AG08395 (cell line): ENCODE measurements around the gene CBX4.

Source experiments
- DNase-seq: peaks from one replicate; pipeline ENCODE4 v3.0.0; 2012; ENCODE audit warnings: mixed read lengths, low spot score

Gene CBX4

DNA sequence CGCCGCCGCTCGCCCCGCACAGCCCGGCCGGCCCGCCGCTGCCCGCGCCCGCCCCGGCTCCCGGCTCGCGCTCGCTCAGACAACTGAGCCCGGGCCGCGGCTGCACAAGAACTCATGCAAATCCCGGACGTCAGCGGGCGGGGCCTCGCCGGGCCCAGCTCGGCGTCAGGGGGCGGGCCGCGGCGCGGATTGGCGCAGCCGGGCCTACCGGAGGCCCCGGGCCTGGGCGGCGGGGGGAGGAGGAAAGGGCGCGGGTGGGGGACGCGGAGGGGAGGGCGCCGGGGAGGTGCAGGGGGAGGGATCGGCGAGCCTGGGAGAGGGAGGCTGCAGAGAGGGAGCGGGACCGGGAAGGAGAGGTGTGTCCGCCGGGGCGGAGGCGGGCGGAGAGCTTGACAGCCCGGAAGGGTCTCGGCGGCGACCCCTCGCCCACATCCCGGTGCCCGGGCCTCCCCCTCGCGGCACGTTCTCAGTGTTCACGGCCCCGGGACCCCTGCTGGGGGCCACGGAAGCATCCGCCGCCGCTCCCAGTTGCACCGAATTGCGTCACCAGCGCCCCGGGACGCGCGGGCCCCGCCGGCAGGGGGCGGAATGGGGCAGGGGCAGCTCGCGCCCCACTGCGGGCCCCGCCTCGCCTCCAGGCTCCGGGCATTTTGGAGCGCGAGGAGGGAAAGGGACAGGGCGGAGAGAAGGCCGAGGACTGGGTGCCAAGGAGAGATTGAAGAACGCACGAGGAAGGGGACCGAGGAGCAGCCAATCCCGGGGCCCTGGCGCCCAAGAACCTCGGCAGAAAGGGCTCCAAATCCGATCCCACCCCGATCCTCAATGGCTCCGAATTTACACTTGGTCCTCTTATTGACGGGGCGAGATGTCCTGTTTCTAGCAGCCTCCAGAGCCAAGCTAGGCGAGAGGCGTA lies at the start of gene CBX4:
Gene CBX4, minus strand, starts transcription at position 85 of the 913 bp plus-strand sequence. CDS start 189 bp downstream, outside the sequence.
- DNase-seq: peak; percentile 97

DNA sequence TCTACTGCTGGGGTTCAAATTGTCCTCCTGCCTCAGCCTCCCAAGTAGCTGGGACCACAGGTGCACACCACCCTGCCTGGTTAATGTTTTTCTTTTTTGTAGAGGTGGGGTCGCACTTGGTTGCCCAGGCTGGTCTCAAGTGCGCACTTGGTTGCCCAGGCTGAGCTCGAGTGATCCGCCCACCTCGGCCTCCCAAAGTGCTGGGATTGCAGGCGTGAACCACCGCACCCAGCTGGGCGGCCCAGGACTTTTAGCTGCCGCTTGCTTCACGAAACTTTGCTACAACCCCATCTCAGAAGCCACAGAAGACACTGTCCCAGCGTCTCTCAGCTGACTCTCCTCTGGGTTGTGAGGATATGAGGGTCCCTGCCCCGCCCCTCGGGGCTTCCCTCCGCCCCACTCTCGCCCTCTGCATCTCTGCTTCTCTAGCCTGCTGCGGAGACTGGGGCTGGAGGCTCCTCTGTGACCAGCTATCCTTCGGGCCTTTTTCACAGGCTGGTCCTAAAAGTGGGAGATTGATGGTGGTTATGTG lies 48.8 kb upstream of the CBX4 start:
- no peak for DNase-seq

DNA sequence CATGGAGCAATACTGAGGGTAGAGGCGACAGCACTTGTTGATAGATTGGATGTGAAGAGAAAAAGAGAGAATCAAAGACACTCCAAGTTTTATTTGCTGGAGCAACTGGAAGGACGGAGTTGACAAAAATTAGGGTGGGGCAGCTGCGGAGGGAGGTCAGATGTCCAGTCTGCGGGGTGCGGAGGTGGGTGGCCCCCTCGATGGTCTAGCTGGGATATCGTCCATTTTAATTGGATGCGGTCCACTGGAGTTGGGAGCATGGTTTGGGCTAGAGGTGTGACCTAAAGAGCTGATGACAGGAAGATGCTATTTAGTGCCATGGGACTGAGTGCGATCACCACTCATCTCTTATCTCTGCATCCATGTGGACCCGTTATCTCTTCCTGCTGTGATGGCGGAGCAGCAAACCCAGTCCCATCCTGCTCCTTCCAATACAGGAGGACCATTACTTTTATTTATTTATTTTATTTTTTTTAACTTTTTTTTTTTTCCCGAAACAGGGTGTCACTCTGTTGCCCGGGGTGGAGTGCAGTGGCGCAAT lies 48.3 kb upstream of the CBX4 start:
- DNase-seq: no peak

DNA sequence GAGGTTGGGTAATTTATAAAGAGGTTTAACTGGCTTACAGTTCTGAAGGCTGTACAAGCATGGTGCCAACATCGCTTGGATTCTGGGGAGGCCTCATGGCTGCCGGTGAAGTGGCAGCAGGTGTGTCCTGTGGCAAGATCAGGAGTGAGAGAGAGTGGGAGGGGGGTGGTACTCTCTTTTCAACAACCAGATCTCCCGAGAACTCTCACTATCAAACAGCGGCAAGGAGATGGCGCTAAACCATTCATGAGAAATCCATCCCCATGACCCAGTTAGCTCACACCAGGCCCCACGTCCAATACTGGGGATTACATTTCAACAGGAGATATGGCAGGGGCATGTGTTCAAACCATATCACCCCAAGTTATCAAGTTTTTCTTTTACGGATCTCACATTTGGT lies 44.0 kb upstream of the CBX4 start:
- DNase-seq: no peak

DNA sequence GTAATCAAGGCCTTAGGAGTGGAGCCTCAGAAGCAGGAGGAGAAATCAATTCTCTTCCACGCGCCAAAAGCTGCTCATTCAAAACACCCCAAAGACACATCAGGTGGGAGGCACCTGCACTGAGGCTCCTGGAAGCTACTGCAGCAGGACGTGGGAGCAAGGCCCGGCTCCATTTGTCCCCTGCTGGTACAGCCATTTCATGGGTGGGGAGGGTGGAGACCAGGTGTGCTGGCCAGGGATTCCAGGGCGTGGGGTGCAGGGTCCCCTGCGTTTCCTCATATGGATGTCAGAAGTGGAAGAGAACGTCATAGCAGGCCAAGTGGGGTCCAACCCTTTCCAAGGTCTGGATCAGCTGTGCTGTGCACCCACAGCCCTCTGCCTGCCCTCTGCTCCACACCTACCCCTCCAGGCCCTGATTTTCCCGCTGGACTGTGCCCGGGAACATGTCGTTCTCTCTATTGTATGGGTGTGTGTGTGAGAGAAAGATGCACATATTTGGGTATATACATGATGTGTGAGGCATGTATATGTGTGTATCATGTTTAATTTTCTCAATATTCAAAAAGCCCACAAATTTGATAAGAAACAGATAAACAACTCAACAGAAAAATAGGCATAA lies 39.2 kb upstream of the CBX4 start:
- DNase-seq: no peak

DNA sequence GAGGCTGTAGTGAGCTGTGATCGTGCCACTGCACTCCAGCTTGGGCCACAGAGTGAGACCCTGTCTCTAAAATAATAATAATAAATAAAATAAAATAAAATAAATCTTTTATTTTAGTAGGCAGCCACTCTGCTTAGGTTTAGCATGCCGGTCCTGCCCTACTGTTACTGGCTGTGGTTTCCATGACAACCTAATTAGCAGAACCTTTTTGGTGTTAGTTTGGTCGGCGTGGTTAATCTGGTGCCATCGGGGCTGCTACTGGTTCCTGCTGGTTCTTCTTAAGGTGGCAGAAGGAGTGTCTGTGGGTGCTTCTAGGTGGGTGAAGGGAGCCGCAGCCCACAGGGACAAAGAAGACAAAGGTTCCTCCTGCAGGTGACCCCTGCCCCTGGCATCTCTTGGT lies 37.8 kb upstream of the CBX4 start:
- no peak for DNase-seq

DNA sequence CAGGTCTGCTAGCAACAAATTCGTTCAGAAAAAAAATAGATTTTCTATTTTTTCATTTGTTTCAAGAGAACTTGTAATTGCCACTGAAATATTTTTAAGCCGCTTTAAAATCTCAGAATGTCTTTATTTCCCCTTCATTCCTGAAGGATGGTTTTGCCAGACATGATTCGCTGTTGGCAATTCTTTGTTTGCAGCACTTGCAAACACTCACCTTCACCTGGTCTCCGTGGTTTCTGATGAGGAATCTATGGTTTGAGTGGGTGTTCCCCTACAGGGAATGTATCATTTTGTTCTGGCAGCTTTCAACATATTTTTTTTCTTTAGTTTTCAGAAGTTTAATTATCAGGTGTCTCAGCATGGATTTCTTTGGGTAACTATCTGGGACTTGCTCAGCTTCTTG lies 36.3 kb upstream of the CBX4 start:
- DNase-seq: no peak

DNA sequence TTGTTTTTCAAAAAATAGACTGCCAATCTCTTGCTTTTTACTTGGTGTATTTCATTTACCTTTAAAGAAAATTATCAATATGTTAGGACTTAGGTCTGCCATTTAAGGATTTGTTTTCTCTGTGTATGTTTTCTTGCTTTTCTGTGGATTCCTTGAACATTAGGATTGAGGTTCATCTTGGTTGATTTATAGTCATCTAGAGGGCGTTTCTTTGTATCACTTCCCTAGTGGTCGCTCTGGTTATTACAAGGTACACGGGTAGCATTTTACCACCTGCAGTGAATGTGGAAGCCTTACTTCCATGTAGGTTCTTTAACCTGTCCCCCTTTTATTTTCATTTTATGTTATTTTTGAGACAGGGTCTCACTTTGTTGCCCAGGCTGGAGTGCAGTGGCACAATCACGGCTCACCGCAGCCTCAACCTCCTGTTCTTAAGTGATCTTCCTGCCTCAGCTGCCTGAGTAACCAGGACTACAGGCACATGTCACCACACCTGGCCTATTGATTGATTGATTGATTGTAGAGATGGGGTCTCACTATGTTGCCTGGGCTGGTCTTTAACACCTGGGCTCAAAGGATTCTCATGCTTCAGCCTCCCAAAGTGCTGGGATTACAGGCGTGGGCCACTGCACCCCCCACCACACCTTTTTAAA lies 35.2 kb upstream of the CBX4 start:
- peak; percentile 37 for DNase-seq

DNA sequence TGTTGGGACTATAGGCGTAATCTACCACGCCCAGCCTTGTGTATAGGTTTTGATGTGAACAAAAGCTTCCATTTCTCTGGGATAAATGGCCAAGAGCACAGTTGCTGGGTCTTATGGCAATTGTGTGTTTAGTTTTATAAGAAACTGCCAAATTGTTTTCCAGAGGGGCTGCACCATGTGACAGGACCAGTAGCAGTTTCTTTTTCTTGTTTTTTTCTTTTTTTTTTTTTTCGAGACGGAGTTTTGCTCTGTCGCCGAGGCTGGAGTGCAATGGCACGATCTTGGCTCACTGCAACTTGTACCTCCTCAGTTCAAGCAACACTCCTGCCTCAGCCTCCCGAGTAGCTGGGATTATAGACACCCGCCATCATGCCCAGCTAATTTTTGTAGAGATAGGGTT lies 34.3 kb upstream of the CBX4 start:
- DNase-seq: no peak

DNA sequence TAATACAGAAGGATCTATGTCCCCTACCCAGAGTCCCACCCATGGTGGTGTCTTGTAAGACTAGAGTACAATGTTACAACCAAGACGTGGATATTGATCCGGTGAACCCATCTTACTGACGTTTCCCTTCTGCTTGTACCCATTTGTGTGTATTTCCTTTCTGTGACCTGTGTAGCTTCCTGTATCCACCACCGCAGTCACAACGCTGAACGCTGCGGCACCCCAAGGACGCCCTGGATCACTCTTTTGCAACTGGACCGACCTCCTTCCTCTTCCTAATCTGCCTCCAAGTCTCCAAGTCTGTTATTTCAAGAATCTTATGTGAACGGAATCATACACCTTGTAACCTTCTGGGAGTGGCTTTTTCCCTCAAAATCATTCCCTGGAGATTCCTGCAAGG lies 33.5 kb upstream of the CBX4 start:
- DNase-seq: no peak

DNA sequence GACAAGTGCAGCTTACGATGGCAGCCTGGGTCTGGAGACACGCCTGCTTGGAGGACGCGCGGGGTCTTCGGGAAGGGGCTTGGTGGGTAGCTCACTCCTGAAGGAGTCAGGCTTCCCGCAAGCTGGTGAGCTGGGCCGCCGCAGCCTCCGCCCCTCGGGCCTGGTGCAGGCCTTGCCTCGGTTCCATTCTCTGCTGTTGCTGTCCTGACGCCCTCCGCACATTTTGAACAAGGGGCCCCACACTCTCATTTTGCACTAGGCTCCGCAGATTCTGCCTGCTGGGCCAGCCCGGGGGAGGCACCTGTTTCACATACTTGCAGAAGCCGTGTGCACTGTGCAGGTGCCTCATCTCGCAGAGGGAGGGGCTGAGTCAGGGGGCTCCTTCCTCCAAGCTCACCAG lies 31.9 kb upstream of the CBX4 start:
- no peak for DNase-seq

DNA sequence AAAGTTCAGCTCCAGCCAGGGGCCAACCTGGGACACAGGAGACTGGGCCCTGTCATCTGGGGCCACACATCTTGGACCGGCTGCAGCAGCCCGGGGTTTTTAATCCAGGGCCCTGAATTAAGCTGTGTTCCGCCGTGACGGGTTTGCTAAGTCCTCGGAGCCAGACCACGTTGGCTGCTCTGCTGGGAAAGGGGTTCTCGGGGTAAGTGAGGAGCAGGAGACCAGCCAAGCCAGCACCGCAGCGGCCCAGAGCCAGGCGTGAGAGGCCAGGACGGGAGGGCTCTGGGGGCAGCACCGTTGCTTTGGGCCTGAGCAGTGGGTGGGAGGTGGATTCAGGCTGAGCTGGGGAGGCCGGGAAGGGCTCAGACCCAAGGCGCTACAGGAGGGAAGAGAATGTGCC lies 31.3 kb upstream of the CBX4 start:
- DNase-seq: no peak

DNA sequence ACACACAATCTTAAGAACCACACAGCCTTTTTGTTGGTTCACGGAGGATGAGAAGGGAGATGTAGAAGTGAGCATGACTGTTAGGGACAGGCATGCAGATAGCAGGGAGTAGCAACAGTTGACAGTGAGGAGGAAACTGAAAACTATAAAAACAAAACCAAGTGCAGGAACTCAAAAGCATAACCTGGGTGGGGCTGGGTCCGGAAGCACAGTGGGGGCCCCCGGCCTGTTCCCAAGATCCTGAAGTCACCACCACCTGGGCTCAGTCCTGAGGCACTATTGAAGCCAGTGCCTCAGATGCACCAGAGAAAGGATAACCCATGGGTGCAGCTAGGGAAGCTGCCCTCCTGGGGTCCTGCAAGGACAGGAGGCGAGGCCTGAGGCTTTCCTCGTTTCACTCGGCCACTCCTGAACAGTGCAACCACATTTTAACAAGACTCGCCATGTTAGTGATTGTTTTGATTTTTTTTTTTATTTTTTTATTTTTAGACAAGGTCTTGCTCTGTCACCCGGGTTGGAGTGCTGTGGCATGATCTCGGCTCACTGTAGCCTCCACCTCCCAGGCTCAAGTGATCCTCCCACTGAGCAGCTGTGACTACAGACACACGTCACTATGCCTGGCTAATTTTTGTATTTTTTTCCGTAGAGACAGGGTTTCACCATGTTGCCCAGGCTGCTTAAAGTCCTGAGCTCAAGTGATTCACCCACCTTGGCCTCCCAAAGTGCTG lies 27.7 kb upstream of the CBX4 start:
- no peak for DNase-seq

DNA sequence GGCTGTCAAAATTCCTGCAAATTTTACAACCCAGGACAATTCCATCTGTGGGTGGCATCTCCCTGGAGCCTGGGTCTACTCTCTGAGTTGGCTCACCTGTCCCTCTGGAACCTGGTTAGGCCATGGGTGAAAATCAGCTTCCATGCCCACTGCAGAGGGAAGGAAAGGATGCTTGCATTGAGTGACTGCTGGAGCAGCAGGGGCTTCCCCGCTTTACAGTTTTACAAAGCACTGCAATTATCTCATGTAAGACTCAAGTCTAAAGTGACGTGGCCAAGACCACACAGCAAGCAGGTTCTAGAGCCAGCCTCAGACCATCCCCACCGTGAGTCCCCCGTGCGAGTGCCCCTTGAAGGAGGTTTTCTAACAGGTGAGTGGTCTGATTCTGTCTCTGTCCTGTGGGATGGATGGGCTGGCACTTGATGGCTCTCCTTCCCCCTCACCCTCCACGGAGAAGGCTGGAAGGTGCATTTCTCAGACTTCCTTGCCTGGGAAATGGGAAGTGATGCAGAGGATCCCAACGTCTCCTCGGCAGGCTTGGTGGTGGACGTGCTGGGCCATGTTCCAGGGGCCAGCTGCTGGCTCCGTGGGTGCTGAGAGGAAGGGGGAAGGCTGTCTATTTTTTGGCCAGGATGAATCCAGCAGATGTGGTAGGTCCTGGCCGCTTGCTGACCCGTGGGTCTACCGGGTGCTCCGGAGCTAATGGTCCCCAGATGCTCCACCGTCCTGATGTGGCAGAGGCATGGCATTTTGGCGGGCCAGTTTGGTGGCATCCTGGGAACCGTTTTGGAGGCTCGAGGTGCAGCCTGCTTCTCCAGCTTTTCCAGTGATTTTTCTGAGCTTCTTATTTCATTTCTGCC lies 26.3 kb upstream of the CBX4 start:
- DNase-seq: no peak

DNA sequence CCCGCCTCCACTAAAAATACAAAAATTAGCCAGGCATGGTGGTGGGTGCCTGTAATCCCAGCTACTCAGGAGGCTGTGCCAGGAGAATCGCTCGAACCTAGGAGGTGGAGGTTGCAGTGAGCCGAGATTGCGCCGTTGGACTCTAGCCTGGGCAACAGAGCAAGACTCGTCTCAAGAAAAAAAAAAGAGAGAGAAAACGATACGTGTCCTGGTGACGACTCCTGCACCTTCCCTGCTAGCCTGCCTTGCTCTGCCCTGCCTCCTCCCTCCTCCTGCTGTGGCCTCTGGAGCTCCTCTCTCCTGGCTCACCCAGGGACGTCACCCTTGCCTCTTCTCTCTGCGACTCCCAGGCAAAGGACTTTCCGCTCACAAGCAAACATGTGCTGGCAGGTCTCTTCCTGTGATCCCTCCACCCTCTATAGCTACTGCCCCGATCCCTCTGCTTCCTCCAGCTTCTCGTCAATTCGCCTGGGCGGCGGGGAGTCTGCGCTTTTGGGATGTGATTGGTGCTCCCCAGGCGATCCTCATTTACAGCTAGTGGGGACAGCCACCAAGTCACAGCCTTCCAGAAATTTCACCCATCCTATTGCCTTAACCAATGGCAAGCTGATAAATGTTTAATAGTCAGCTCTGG lies 25.5 kb upstream of the CBX4 start:
- no peak for DNase-seq

DNA sequence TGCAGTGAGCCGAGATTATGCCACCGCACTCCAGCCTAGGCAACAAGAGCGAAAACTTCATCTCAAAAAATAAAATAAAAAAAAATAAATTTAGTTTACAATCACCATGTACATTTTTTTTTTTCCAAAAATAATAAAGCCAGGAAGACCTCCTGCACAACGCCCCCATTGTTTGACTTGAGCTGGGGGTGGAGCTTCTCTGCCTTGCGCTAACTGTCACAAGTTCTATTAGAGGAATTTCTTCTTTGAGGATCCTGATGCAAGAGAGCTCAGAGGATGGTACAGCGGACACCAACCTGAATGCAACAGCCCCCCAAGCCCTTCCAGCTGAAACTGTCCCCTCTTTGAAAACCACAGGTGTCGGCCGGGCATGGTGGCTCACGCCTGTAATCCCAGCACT lies 24.9 kb upstream of the CBX4 start:
- no peak for DNase-seq

DNA sequence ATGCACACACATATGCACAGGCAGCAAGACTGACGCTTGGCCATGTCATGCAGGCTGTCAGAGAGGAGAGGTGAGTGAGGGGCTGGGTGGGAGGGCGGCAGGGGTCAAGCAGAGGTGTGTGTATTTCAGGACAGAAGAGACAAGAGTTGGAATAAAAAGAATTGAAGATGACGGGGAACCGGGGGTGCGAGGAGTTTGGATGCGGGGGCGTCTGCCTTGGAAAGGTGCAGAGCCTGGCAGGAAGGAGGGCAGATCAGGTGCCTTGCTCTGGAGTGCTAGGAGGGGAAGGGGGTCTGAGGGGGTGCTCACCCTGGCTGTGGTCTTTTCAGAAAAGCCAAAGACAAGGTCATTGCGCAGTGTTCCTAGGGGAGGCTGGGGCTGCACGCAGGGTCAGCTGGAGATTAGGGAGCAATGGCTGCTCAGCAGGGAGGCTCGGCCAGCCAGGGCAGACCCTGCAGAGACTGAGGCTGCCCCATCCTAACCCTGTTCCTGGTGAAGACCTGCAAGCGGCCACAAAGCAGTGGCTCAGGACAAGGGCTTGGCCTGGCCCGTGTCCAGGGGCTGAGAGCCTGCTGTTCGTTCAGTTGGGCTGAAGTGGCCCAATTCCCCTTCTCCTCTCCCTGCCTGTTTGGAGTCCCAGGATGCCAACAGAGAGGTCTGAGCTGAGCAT lies 23.7 kb upstream of the CBX4 start:
- no peak for DNase-seq

DNA sequence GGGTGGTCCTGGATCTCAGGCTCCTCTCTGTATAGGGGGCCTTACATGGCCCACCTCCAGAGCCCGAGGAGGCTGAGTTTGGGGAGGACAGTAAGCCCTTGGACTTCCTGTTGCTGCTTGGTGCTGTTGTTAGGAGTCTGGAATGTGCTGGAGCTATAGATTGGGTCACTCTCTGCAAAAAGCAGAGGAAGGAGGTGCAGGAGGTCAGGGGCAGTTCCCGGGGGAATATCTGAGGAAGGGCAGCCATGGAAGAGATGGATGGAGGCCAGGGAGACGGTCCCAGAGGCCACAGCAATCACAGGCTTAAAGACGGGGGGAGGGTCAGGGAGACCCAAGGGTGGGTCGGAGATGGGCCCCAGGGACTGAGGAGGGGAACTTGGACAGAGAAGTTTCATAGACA lies 23.0 kb upstream of the CBX4 start:
- no peak for DNase-seq

DNA sequence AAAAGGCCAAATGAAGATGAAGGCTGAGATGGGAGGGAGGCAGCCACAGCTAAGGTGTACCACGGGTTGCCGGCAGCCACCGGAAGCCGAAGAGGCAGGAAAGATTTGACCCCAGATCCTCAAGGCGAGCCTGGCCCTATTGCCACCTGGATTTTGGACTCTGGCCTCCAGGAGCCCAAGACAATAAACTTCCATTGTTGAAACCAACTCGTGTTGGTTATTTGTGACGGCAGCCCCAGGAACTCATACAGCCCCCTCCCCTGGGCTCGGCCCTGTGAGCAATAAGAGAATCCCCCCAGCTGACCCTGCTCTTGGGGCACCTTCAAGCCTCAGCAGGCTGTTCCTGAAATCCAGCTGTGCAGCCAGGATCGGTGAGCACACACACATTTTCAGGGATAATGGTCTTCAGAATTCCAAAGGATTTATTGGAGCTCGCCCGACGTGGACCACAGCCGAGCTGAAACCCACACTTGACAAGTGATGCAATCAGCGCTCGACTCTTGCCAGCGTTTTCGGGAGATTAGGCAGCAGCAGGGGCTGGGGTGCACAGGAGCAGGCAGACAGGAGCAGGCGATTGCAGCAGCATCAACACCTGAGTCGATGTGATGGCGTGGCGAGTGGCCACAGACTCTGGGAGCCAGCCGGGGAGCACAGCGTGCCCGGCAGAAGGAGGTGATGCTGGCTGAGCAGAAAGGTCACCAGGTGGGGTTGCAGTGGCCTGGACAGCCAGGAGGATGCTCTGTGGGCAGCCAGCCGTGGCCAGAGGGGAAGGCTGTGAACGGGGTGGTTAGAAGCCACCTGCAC lies 22.4 kb upstream of the CBX4 start:
- no peak for DNase-seq
